ENCODE data around the gene SNRK.
"Not testable (repeated sequence)": the region's sequence is repeated elsewhere in the genome, so short reads cannot be mapped to it uniquely, and the experiment has no call there.

Gene SNRK

GRCh38 chr3:43348350-43348749 is 62.0 kb downstream of the SNRK start:
- no peak for FAIRE-seq

- no peak for FAIRE-seq
These were observed 62.7 kb downstream of the SNRK start for GRCh38 chr3:43348852-43349574.

- FAIRE-seq = no peak
These were observed 63.4 kb downstream of the SNRK start for GRCh38 chr3:43349716-43350115.

GRCh38 chr3:43353393-43353792 is 67.1 kb downstream of the SNRK start:
- FAIRE-seq = no peak

GRCh38 chr3:43353923-43354670 is 67.8 kb downstream of the SNRK start:
- FAIRE-seq = no peak

GRCh38 chr3:43356033-43356432 is 69.7 kb downstream of the SNRK start:
- not testable (repeated sequence) for FAIRE-seq

- no peak for FAIRE-seq
These were observed 74.7 kb downstream of the SNRK start for GRCh38 chr3:43361077-43361476.

- no peak for FAIRE-seq
These were observed 75.8 kb downstream of the SNRK start for GRCh38 chr3:43362183-43362582.

GRCh38 chr3:43362961-43363360 is 76.6 kb downstream of the SNRK start:
- no peak for FAIRE-seq

- FAIRE-seq = no peak
These were observed 77.4 kb downstream of the SNRK start for GRCh38 chr3:43363621-43364266.

GRCh38 chr3:43364494-43364893 is 78.2 kb downstream of the SNRK start:
- FAIRE-seq = no peak

- no peak for FAIRE-seq
These were observed 78.6 kb downstream of the SNRK start for GRCh38 chr3:43364926-43365325.

GRCh38 chr3:43365601-43366305 is 79.4 kb downstream of the SNRK start:
- FAIRE-seq = no peak

- no peak for FAIRE-seq
These were observed 80.1 kb downstream of the SNRK start for GRCh38 chr3:43366481-43366880.

GRCh38 chr3:43366885-43367284 is 80.5 kb downstream of the SNRK start:
- no peak for FAIRE-seq

- FAIRE-seq = no peak
These were observed 83.3 kb downstream of the SNRK start for GRCh38 chr3:43369404-43370292.

- no peak for FAIRE-seq
These were observed 84.1 kb downstream of the SNRK start for GRCh38 chr3:43370293-43370980.

GRCh38 chr3:43371494-43371893 is 85.2 kb downstream of the SNRK start:
- no peak for FAIRE-seq

GRCh38 chr3:43372007-43372740 is 85.8 kb downstream of the SNRK start:
- FAIRE-seq = no peak

- FAIRE-seq = no peak
These were observed 86.6 kb downstream of the SNRK start for GRCh38 chr3:43372809-43373559.

Data from endometrium (tissue), 2 donors.